PC-3 (cell line): ENCODE measurements around the gene UGT1A9.

Experiments used
- EZH2 ChIP-seq: fragments of 300-600 bp; sonication (generic); IDR thresholded peaks from one replicate; pipeline ENCODE4 v1.6.1; 2017; ENCODE audit warnings: antibody characterized with exemption, mild to moderate bottlenecking, low read length; ENCODE audit not compliant: unreplicated experiment
- EZH2phosphoT487 ChIP-seq: fragments of 300-600 bp; sonication (generic); IDR thresholded peaks from 2 replicates; pipeline ENCODE4 v1.6.1; 2018; ENCODE audit warnings: mild to moderate bottlenecking, antibody characterized with exemption, low read length, borderline replicate concordance
- TF ChIP-seq, protein P1 (sequence below): fragments of 300-600 bp; sonication (generic); conservative IDR thresholded peaks from 2 replicates; pipeline ENCODE4 v1.5.1; 2017; ENCODE audit warnings: antibody characterized with exemption, low read depth, mild to moderate bottlenecking, low read length

DNA sequence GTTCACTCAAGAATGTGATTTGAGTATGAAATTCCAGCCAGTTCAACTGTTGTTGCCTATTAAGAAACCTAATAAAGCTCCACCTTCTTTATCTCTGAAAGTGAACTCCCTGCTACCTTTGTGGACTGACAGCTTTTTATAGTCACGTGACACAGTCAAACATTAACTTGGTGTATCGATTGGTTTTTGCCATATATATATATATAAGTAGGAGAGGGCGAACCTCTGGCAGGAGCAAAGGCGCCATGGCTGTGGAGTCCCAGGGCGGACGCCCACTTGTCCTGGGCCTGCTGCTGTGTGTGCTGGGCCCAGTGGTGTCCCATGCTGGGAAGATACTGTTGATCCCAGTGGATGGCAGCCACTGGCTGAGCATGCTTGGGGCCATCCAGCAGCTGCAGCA is 88.3 kb downstream of the UGT1A9 start, which contains the start of gene UGT1A1:
- no peak for TF ChIP-seq EZH2
- TF ChIP-seq, protein P1, sequence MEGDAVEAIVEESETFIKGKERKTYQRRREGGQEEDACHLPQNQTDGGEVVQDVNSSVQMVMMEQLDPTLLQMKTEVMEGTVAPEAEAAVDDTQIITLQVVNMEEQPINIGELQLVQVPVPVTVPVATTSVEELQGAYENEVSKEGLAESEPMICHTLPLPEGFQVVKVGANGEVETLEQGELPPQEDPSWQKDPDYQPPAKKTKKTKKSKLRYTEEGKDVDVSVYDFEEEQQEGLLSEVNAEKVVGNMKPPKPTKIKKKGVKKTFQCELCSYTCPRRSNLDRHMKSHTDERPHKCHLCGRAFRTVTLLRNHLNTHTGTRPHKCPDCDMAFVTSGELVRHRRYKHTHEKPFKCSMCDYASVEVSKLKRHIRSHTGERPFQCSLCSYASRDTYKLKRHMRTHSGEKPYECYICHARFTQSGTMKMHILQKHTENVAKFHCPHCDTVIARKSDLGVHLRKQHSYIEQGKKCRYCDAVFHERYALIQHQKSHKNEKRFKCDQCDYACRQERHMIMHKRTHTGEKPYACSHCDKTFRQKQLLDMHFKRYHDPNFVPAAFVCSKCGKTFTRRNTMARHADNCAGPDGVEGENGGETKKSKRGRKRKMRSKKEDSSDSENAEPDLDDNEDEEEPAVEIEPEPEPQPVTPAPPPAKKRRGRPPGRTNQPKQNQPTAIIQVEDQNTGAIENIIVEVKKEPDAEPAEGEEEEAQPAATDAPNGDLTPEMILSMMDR, result no peak
- no peak for TF ChIP-seq EZH2phosphoT487
